ENCODE measurements around the gene NOXO1.

GRCh38 chr16:1974157-1975070, 6.9 kb downstream of the NOXO1 start:
- no peak for TF ChIP-seq MAX (IDR thresholded peaks at IDR 0.05; ENCODE audit: low read depth, low read length)
- TF ChIP-seq ZNF622 (IDR thresholded peaks at IDR 0.05), result no peak
- no peak for TF ChIP-seq NFYB (IDR thresholded peaks at IDR 0.05; ENCODE audit: insufficient read depth, low read depth, low read length)
- TF ChIP-seq POLR2A (IDR thresholded peaks at IDR 0.05; ENCODE audit: low read depth, low read length), result 0 out of 2 replicates have a peak, but pooled peaks have one; percentile 7
- no peak for TF ChIP-seq TARDBP (IDR thresholded peaks at IDR 0.05; ENCODE audit: borderline replicate concordance)
- TF ChIP-seq RAD21 (IDR thresholded peaks at IDR 0.05; ENCODE audit: insufficient read depth, low read depth, low read length), result no peak
- no peak for TF ChIP-seq EZH2 (IDR thresholded peaks at IDR 0.05; ENCODE audit: borderline replicate concordance, control insufficient read depth, low read depth, low read length)
- TF ChIP-seq CHD1 (IDR thresholded peaks at IDR 0.05; ENCODE audit: low read depth, low read length), result no peak

All from GM12878 (cell line).